ENCODE data around the gene ZNF41.
A peak's percentile ranks its signal among the peaks of the same experiment; 100 is the strongest.
"Not testable (repeated sequence)": the region's sequence is repeated elsewhere in the genome, so short reads cannot be mapped to it uniquely, and the experiment has no call there.

Gene ZNF41

GRCh38 chrX:47515941-47516665, 33.1 kb upstream of the ZNF41 start:
- peak; percentile 78 for DNase-seq (ENCODE audit: low read depth)
- no peak overlapping the region for H3K4me3 ChIP-seq (ENCODE audit: low read length)
- TF ChIP-seq CTCF (conservative IDR thresholded peaks at IDR 0.05; ENCODE audit: low read length), result no peak

- TF ChIP-seq CTCF (conservative IDR thresholded peaks at IDR 0.05; ENCODE audit: low read length), result no peak
- DNase-seq (ENCODE audit: low read depth), result peak; percentile 82
- H3K4me3 ChIP-seq (ENCODE audit: low read length), result no peak overlapping the region
Measured at GRCh38 chrX:47514533-47515235, 31.7 kb upstream of the ZNF41 start.

- H3K4me3 ChIP-seq (ENCODE audit: low read length), result peak overlapping the region; percentile 39
Measured at GRCh38 chrX:47513034-47513965, 30.3 kb upstream of the ZNF41 start.

GRCh38 chrX:47512383-47512782, 29.4 kb upstream of the ZNF41 start:
- H3K4me3 ChIP-seq (ENCODE audit: low read length); DNase-seq (ENCODE audit: low read depth): not testable (repeated sequence)

More at GRCh38 chrX:47513034-47513965, 30.3 kb upstream of the ZNF41 start:
- DNase-seq (ENCODE audit: low read depth), result not testable (repeated sequence)

GRCh38 chrX:47507153-47507867, 24.3 kb upstream of the ZNF41 start:
- TF ChIP-seq CTCF (conservative IDR thresholded peaks at IDR 0.05; ENCODE audit: low read length), result no peak
- no peak for DNase-seq (ENCODE audit: low read depth)
- no peak overlapping the region for H3K4me3 ChIP-seq (ENCODE audit: low read length)

- H3K4me3 ChIP-seq (ENCODE audit: low read length), result no peak overlapping the region
- no peak for TF ChIP-seq CTCF (conservative IDR thresholded peaks at IDR 0.05; ENCODE audit: low read length)
- DNase-seq (ENCODE audit: low read depth), result no peak
Measured at GRCh38 chrX:47503151-47503550, 20.1 kb upstream of the ZNF41 start.

- H3K4me3 ChIP-seq (ENCODE audit: low read length), result no peak overlapping the region
- peak; percentile 90 for DNase-seq (ENCODE audit: low read depth)
- no peak for TF ChIP-seq CTCF (conservative IDR thresholded peaks at IDR 0.05; ENCODE audit: low read length)
Measured at GRCh38 chrX:47502316-47503125, 19.5 kb upstream of the ZNF41 start.

All from AG10803 (cell line).